A673 (cell line): Measurements from ENCODE around the gene ADAMTS12. TPM values are rescaled to one million over a fixed set of nuclear protein-coding genes. Genes with fewer than 3 reads are reported as not detected.

Experiments used
- BruUV-seq: library from RNA; stranded (reverse); fragments of 400-500 nt; replicated peaks from 2 replicates; lab custom pipeline; 2021; lab: Mats Ljungman, UMichigan
- CTCF ChIA-PET: fragments of 300-600 bp; sonication (Branson Sonifier 250); formaldehyde crosslinking; loops from one replicate; lab custom pipeline; 2022; ENCODE audit warnings: antibody characterized with exemption; lab: Charles Lee
- POLR2A ChIA-PET: fragments of 300-600 bp; sonication (Branson Sonifier 250); formaldehyde crosslinking; loops from one replicate; lab custom pipeline; 2022; ENCODE audit warnings: antibody characterized with exemption; ENCODE audit not compliant: low non-redundant PET; lab: Charles Lee
- DNase-seq: peaks from one replicate; pipeline ENCODE4 v3.0.0-alpha.2; 2015; ENCODE audit warnings: low spot score
- H3K27ac ChIP-seq: fragments of 200-600 bp; sonication (generic); 2 replicates; pipeline ENCODE4 v1.5.1; 2016; ENCODE audit warnings: mixed run types, low read depth, mild to moderate bottlenecking, mixed read lengths, antibody characterized with exemption, low read length; ENCODE audit not compliant: poor library complexity, severe bottlenecking
- H3K27me3 ChIP-seq: fragments of 200-600 bp; sonication (generic); replicated peaks from 2 replicates; pipeline ENCODE4 v1.6.1; 2017; ENCODE audit warnings: mixed run types, low read depth, mild to moderate bottlenecking, mixed read lengths, antibody characterized with exemption, low read length; ENCODE audit not compliant: insufficient read depth, poor library complexity
- H3K36me3 ChIP-seq: fragments of 200-600 bp; sonication (generic); 2 replicates; pipeline ENCODE4 v1.6.1; 2016; ENCODE audit warnings: mixed run types, mild to moderate bottlenecking, mixed read lengths, antibody characterized with exemption, low read length; ENCODE audit not compliant: insufficient read depth, poor library complexity, severe bottlenecking
- H3K4me1 ChIP-seq: fragments of 200-600 bp; sonication (generic); 2 replicates; pipeline ENCODE4 v1.6.1; 2017; ENCODE audit warnings: mixed run types, mild to moderate bottlenecking, mixed read lengths, antibody characterized with exemption, low read length; ENCODE audit not compliant: insufficient read depth, poor library complexity, severe bottlenecking
- H3K4me3 ChIP-seq: fragments of 200-600 bp; sonication (generic); 2 replicates; pipeline ENCODE4 v1.5.1; 2016; ENCODE audit warnings: low read depth, mixed run types, mild to moderate bottlenecking, mixed read lengths, low read length; ENCODE audit not compliant: poor library complexity, severe bottlenecking
- H3K9me3 ChIP-seq: fragments of 200-600 bp; sonication (generic); 2 replicates; pipeline ENCODE4 v1.6.1; 2016; ENCODE audit warnings: mixed run types, low read depth, mild to moderate bottlenecking, mixed read lengths, antibody characterized with exemption, low read length; ENCODE audit not compliant: poor library complexity, severe bottlenecking
- CTCF ChIP-seq: fragments of 300-800, 200-600 bp; sonication (generic); conservative IDR thresholded peaks from 2 replicates; pipeline ENCODE4 v1.5.1; 2017; ENCODE audit warnings: low read depth, mild to moderate bottlenecking, antibody characterized with exemption, low read length, moderate library complexity, mixed read lengths
- EZH2 ChIP-seq: fragments of 200-600 bp; sonication (generic); IDR thresholded peaks from 2 replicates; pipeline ENCODE4 v1.6.1; 2017; ENCODE audit warnings: borderline replicate concordance, low read depth, mild to moderate bottlenecking, mixed read lengths, antibody characterized with exemption, low read length; ENCODE audit not compliant: poor library complexity, severe bottlenecking
- intact Hi-C: fragments of 100-400 bp; cut with micrococcal nuclease; formaldehyde crosslinking; loops from one replicate; pipeline ENCODE4 v1.10.0; 2022; ENCODE audit not compliant: unreplicated experiment
- total RNA-seq: library from RNA; stranded (reverse); gene quantifications from 2 replicates; pipeline ENCODE4 v1.2.3, GENCODE V29; 2021

Gene ADAMTS12
- total RNA-seq, 1 experiment from 2014 or later: 0.84 TPM

GRCh38 chr5:33712664-33713063 is 179.1 kb downstream of the ADAMTS12 start:
- no peaks in the 10 kb centered on the region for H3K36me3 ChIP-seq
- no peak overlapping the region for H3K4me3 ChIP-seq
- no peak for DNase-seq
- TF ChIP-seq EZH2 (no peak), CTCF (no peak)
- no peaks in the 10 kb centered on the region for H3K4me1 ChIP-seq
- POLR2A ChIA-PET: no interaction called here
- CTCF ChIA-PET: no interaction called here
- intact Hi-C loops: no loop called here
- H3K9me3 ChIP-seq: no peaks in the 10 kb centered on the region
- H3K27ac ChIP-seq: no peak overlapping the region
- BruUV-seq: no TSS peak
- no peaks in the 10 kb centered on the region for H3K27me3 ChIP-seq

- no peaks in the 10 kb centered on the region for H3K9me3 ChIP-seq
- POLR2A ChIA-PET: no interaction called here
- H3K4me3 ChIP-seq: no peak overlapping the region
- no peak for DNase-seq
- TF ChIP-seq EZH2 (no peak), CTCF (no peak)
- H3K4me1 ChIP-seq: no peaks in the 10 kb centered on the region
- H3K36me3 ChIP-seq: no peaks in the 10 kb centered on the region
- intact Hi-C loops: no loop called here
- no TSS peak for BruUV-seq
- CTCF ChIA-PET: no interaction called here
- no peaks in the 10 kb centered on the region for H3K27me3 ChIP-seq
- H3K27ac ChIP-seq: no peak overlapping the region
Measured at GRCh38 chr5:33711094-33711679, 180.6 kb downstream of the ADAMTS12 start.

GRCh38 chr5:33702867-33703266 is 188.9 kb downstream of the ADAMTS12 start:
- POLR2A ChIA-PET: no interaction called here

More at GRCh38 chr5:33702867-33703266, 188.9 kb downstream of the ADAMTS12 start:
- BruUV-seq: no TSS peak
- H3K36me3 ChIP-seq: no peaks in the 10 kb centered on the region
- no peak overlapping the region for H3K27ac ChIP-seq
- DNase-seq: no peak
- no peaks in the 10 kb centered on the region for H3K27me3 ChIP-seq
- H3K4me3 ChIP-seq: no peak overlapping the region
- CTCF ChIA-PET: no interaction called here
- H3K4me1 ChIP-seq: no peaks in the 10 kb centered on the region
- TF ChIP-seq CTCF (no peak), EZH2 (no peak)
- H3K9me3 ChIP-seq: no peaks in the 10 kb centered on the region
- intact Hi-C loops: no loop called here
